ENCODE results near the gene CLPSL1. TPM values are rescaled to one million over a fixed set of nuclear protein-coding genes. Genes with fewer than 3 reads are reported as not detected.

CLPSL1 gene
- total RNA-seq, 1 experiment from 2014 or later, result not detected

- Histone ChIP-seq H3K27me3 (ENCODE audit: control insufficient read depth, insufficient read depth, low read length) (peaks cover 3% of the 10 kb centered on the region; the same call in 1 of the 2 replicates), H3K36me3 (ENCODE audit: control insufficient read depth, insufficient read depth, low read length) (no peaks in the 10 kb centered on the region), H3K4me1 (ENCODE audit: control insufficient read depth, insufficient read depth, low read length) (peaks cover 5% of the 10 kb centered on the region; the same call in 1 of the 2 replicates), H3K4me3 (ENCODE audit: low read depth in 2 of 2, low read length in 2 of 2) (no peak overlapping the region), H3K9me3 (ENCODE audit: control insufficient read depth, insufficient read depth, low read depth, low read length) (no peaks in the 10 kb centered on the region), H3K27ac (ENCODE audit: low read length) (no peak overlapping the region)
- POLR2A ChIA-PET, result no interaction called here
- intact Hi-C loops (cut with micrococcal nuclease; ENCODE audit: unreplicated experiment) (no loop called here), in situ Hi-C loops (cut with HindIII; ENCODE audit: low pct_unique_long_range_greater_than_20kb, low sequenced_read_pairs) (no loop called here)
- DNase-seq (ENCODE audit: low read depth, low spot score), result no peak
- BruUV-seq (replicated peaks), result no TSS peak
- no peak for ATAC-seq
- TF ChIP-seq TCF7L2 (IDR thresholded peaks at IDR 0.05; ENCODE audit: low read depth, low read length) (no peak), REST (IDR thresholded peaks at IDR 0.05; ENCODE audit: insufficient read depth in 1 of 2, low read depth in 2 of 2, low read length in 1 of 2) (no peak), POLR2AphosphoS5 (IDR thresholded peaks at IDR 0.05; ENCODE audit: low read depth, low read length) (no peak), CTCF (IDR thresholded peaks at IDR 0.05) (no peak), SIN3A (IDR thresholded peaks at IDR 0.05; ENCODE audit: borderline replicate concordance, insufficient read depth, low read depth, low read length) (no peak)
- CTCF ChIA-PET, result interaction anchor here (0.6 kb wide), 1 partner anchor 435 kb away, joined by 5 read pairs; no protein-coding TSS in a partner anchor
These were observed 27.9 kb downstream of the CLPSL1 start for GRCh38 chr6:35808688-35809087.

- BruUV-seq (replicated peaks), result no TSS peak
- Histone ChIP-seq H3K4me3 (ENCODE audit: low read depth in 2 of 2, low read length in 2 of 2) (no peak overlapping the region), H3K27me3 (ENCODE audit: control insufficient read depth, insufficient read depth, low read length) (peaks cover 3% of the 10 kb centered on the region; the same call in 1 of the 2 replicates), H3K36me3 (ENCODE audit: control insufficient read depth, insufficient read depth, low read length) (no peaks in the 10 kb centered on the region), H3K9me3 (ENCODE audit: control insufficient read depth, insufficient read depth, low read depth, low read length) (no peaks in the 10 kb centered on the region), H3K27ac (ENCODE audit: low read length) (no peak overlapping the region), H3K4me1 (ENCODE audit: control insufficient read depth, insufficient read depth, low read length) (peaks cover 5% of the 10 kb centered on the region; the same call in 1 of the 2 replicates)
- no peak for TF ChIP-seq REST (IDR thresholded peaks at IDR 0.05; ENCODE audit: insufficient read depth in 1 of 2, low read depth in 2 of 2, low read length in 1 of 2)
- TF ChIP-seq TCF7L2 (IDR thresholded peaks at IDR 0.05; ENCODE audit: low read depth, low read length), result no peak
- no peak for TF ChIP-seq POLR2AphosphoS5 (IDR thresholded peaks at IDR 0.05; ENCODE audit: low read depth, low read length)
- no peak for TF ChIP-seq CTCF (IDR thresholded peaks at IDR 0.05)
- TF ChIP-seq SIN3A (IDR thresholded peaks at IDR 0.05; ENCODE audit: borderline replicate concordance, insufficient read depth, low read depth, low read length), result no peak
- no peak for DNase-seq (ENCODE audit: low read depth, low spot score)
- intact Hi-C loops (cut with micrococcal nuclease; ENCODE audit: unreplicated experiment), result no loop called here
- POLR2A ChIA-PET, result interaction anchor here (0.5 kb wide), 1 partner anchor 15 kb away, joined by 4 read pairs; no protein-coding TSS in a partner anchor
- CTCF ChIA-PET, result no interaction called here
- no peak for ATAC-seq
- in situ Hi-C loops (cut with HindIII; ENCODE audit: low pct_unique_long_range_greater_than_20kb, low sequenced_read_pairs), result no loop called here
These were observed 29.0 kb downstream of the CLPSL1 start for GRCh38 chr6:35809809-35810208.
